CD14-positive monocyte (primary cell): ENCODE results near the gene EML4. TPM values are rescaled to one million over a fixed set of nuclear protein-coding genes. Genes with fewer than 3 reads are reported as not detected.

ENCODE experiments used
- DNase-seq, 3 donors: peaks; one replicate each; pipeline ENCODE4 v3.0.0-alpha.2; 2011 to 2022
- H2AFZ ChIP-seq: 2 replicates; pipeline ENCODE4 v1.6.0; 2012; ENCODE audit warnings: mild to moderate bottlenecking, low read depth, low read length, inconsistent platforms; ENCODE audit not compliant: insufficient read depth, poor library complexity, severe bottlenecking
- H3K27ac ChIP-seq, 2 donors: 1 replicate in 1 of 2; 2 replicates in 1 of 2; pipeline ENCODE4 v1.5.1; 2012 to 2013; ENCODE audit warnings: low read length in 2 of 2, control low read depth in 1 of 2, inconsistent platforms in 1 of 2, low read depth in 1 of 2, mild to moderate bottlenecking in 1 of 2
- H3K27me3 ChIP-seq, 2 donors: one replicate each; pipeline versions ENCODE4 v1.6.0 to v1.6.1; 2011 to 2013; ENCODE audit warnings: low read length in 2 of 2; ENCODE audit not compliant: control insufficient read depth in 2 of 2, insufficient read depth in 2 of 2
- H3K36me3 ChIP-seq, 2 donors: replicated peaks in 1 of 2; 1 replicate in 1 of 2; 2 replicates in 1 of 2; pipeline versions ENCODE4 v1.5.1 to v1.6.1; 2012 to 2013; ENCODE audit warnings: low read length in 2 of 2, control low read depth in 1 of 2, inconsistent platforms in 1 of 2, mild to moderate bottlenecking in 1 of 2; ENCODE audit not compliant: insufficient read depth in 2 of 2, control insufficient read depth in 1 of 2
- H3K4me1 ChIP-seq, 2 donors: 1 replicate in 1 of 2; 2 replicates in 1 of 2; pipeline versions ENCODE4 v1.5.1 to v1.6.1; 2012 to 2013; ENCODE audit warnings: low read length in 2 of 2, control low read depth in 1 of 2, inconsistent platforms in 1 of 2, mild to moderate bottlenecking in 1 of 2, moderate library complexity in 1 of 2; ENCODE audit not compliant: insufficient read depth in 2 of 2, control insufficient read depth in 1 of 2
- H3K4me2 ChIP-seq: replicated peaks from 2 replicates; pipeline ENCODE3; 2012; ENCODE audit warnings: low read length, moderate library complexity, mild to moderate bottlenecking; ENCODE audit not compliant: poor library complexity, severe bottlenecking; ENCODE audit errors: extremely low read depth
- H3K4me3 ChIP-seq, 3 experiments: fragments of 200-600 bp in 1 of 3; sonication (generic) in 1 of 3; replicated peaks in 1 of 3; 1 replicate in 2 of 3; 2 replicates in 1 of 3; pipeline ENCODE4 v1.5.1; 2011 to 2013; ENCODE audit warnings: low read length in 3 of 3, mild to moderate bottlenecking in 3 of 3, control low read depth in 2 of 3, low read depth in 2 of 3, inconsistent platforms in 1 of 3, moderate library complexity in 1 of 3
- H3K79me2 ChIP-seq: 2 replicates; pipeline ENCODE4 v1.6.0; 2012; ENCODE audit warnings: mild to moderate bottlenecking, control low read depth, inconsistent platforms, low read length, moderate library complexity; ENCODE audit not compliant: insufficient read depth
- H3K9ac ChIP-seq: 2 replicates; pipeline ENCODE4 v1.6.0; 2017; ENCODE audit warnings: low read length, mild to moderate bottlenecking; ENCODE audit not compliant: insufficient read depth, poor library complexity, severe bottlenecking
- H3K9me3 ChIP-seq, 2 donors: replicated peaks in 1 of 2; 1 replicate in 1 of 2; 2 replicates in 1 of 2; pipeline versions ENCODE4 v1.5.1 to v1.6.1; 2012 to 2013; ENCODE audit warnings: low read length in 2 of 2, control low read depth in 1 of 2; ENCODE audit not compliant: control insufficient read depth in 1 of 2, insufficient read depth in 1 of 2
- H4K20me1 ChIP-seq: 2 replicates; pipeline ENCODE4 v1.6.0; 2012; ENCODE audit warnings: mild to moderate bottlenecking, low read length, control low read depth, moderate library complexity; ENCODE audit not compliant: insufficient read depth
- H3K27ac Mint-ChIP-seq, 7 donors: one replicate each; pipeline ENCODE4 v1.8.0; 2020; ENCODE audit warnings: mild to moderate bottlenecking in 7 of 7, mixed read lengths in 7 of 7, moderate library complexity in 6 of 7, inconsistent platforms in 2 of 7
- H3K27me3 Mint-ChIP-seq, 3 donors: one replicate each; pipeline ENCODE4 v1.8.0; 2021 to 2022; ENCODE audit warnings: low read depth in 3 of 3, mild to moderate bottlenecking in 3 of 3, mixed read lengths in 3 of 3, moderate library complexity in 3 of 3, inconsistent platforms in 1 of 3
- H3K36me3 Mint-ChIP-seq, 2 donors: one replicate each; pipeline ENCODE4 v1.8.0; 2020; ENCODE audit warnings: mixed read lengths in 2 of 2, inconsistent platforms in 1 of 2, mild to moderate bottlenecking in 1 of 2
- H3K4me1 Mint-ChIP-seq: one replicate; pipeline ENCODE4 v1.8.0; 2020; ENCODE audit warnings: mild to moderate bottlenecking, mixed read lengths
- H3K4me3 Mint-ChIP-seq, 2 donors: one replicate each; pipeline ENCODE4 v1.8.0; 2020; ENCODE audit warnings: mild to moderate bottlenecking in 2 of 2, mixed read lengths in 2 of 2, moderate library complexity in 1 of 2
- H3K9me3 Mint-ChIP-seq, 7 donors: one replicate each; pipeline ENCODE4 v1.8.0; 2020 to 2022; ENCODE audit warnings: mixed read lengths in 7 of 7, mild to moderate bottlenecking in 6 of 7, moderate library complexity in 6 of 7, inconsistent platforms in 2 of 7
- WGBS: methylation state at CpG from one replicate; pipeline ENCODE4 v1.1.5; 2013; ENCODE audit warnings: missing lambda C conversion rate; ENCODE audit not compliant: insufficient coverage; 5-methylcytosine and 5-hydroxymethylcytosine counted together
- intact Hi-C, 2 donors: fragments of 100-400 bp; cut with micrococcal nuclease; formaldehyde crosslinking; loops; one replicate each; pipeline versions ENCODE4 v1.15.0 to v1.15.1; 2023
- polyA plus RNA-seq, 3 donors: library from polyadenylated mRNA; depleted of rRNA in 1 of 3; unstranded in 2 of 3; stranded (reverse) in 1 of 3; fragments of 300-500 nt in 2 of 3; fragments of >200 nt in 1 of 3; fragmentation: Illumina TruSeq in 2 of 3; gene quantifications; 1 replicate in 2 of 3; 2 replicates in 1 of 3; pipeline ENCODE4 v1.2.3, GENCODE V29; 2012 to 2021
- TF ChIP-seq, protein P1 (sequence below): fragments of 200-600 bp; IDR thresholded peaks from one replicate; pipeline ENCODE4 v1.8.0; 2022; ENCODE audit warnings: antibody characterized with exemption, mild to moderate bottlenecking

Gene EML4
- polyA plus RNA-seq, 3 donors = 11.5 to 24.3 (median 15.0) TPM

- H3K4me3 Mint-ChIP-seq = no peak overlapping the region
- Histone ChIP-seq H3K4me3 (no peak overlapping the region), H4K20me1 (no peaks in the 10 kb centered on the region), H3K79me2 (no peaks in the 10 kb centered on the region), H3K27me3 (no peaks in the 10 kb centered on the region), H3K9me3 (no peaks in the 10 kb centered on the region), H2AFZ (no peak overlapping the region), H3K36me3 (peaks cover 14 to 50% of the 10 kb centered on the region in 2 donors), H3K4me1 (peaks cover 6% of the 10 kb centered on the region in 2 donors), H3K27ac (no peak overlapping the region), H3K9ac (no peak overlapping the region), H3K4me2 (no peak overlapping the region)
- WGBS = no CpG with 5 or more reads among the region's 2 CpGs
- H3K36me3 Mint-ChIP-seq = peaks cover 38% of the 10 kb centered on the region in 2 donors
- H3K27me3 Mint-ChIP-seq = peaks cover 0 to 4% (median 2%) of the 10 kb centered on the region in 3 donors
- H3K4me1 Mint-ChIP-seq = peaks cover 12% of the 10 kb centered on the region
- H3K27ac Mint-ChIP-seq = no peak overlapping the region
- TF ChIP-seq, protein P1, sequence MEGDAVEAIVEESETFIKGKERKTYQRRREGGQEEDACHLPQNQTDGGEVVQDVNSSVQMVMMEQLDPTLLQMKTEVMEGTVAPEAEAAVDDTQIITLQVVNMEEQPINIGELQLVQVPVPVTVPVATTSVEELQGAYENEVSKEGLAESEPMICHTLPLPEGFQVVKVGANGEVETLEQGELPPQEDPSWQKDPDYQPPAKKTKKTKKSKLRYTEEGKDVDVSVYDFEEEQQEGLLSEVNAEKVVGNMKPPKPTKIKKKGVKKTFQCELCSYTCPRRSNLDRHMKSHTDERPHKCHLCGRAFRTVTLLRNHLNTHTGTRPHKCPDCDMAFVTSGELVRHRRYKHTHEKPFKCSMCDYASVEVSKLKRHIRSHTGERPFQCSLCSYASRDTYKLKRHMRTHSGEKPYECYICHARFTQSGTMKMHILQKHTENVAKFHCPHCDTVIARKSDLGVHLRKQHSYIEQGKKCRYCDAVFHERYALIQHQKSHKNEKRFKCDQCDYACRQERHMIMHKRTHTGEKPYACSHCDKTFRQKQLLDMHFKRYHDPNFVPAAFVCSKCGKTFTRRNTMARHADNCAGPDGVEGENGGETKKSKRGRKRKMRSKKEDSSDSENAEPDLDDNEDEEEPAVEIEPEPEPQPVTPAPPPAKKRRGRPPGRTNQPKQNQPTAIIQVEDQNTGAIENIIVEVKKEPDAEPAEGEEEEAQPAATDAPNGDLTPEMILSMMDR = no peak
- DNase-seq = no peak
- intact Hi-C loops = no loop called here
- no peaks in the 10 kb centered on the region for H3K9me3 Mint-ChIP-seq
These were observed 105.7 kb downstream of the EML4 start for GRCh38 chr2:42274863-42275262.

GRCh38 chr2:42281416-42282081, 112.4 kb downstream of the EML4 start:
- TF ChIP-seq, protein P1 = no peak
- Histone ChIP-seq H3K4me3 (no peak overlapping the region), H2AFZ (no peak overlapping the region), H4K20me1 (no peaks in the 10 kb centered on the region), H3K4me2 (no peak overlapping the region), H3K9me3 (no peaks in the 10 kb centered on the region), H3K27ac (no peak overlapping the region), H3K79me2 (no peaks in the 10 kb centered on the region), H3K36me3 (peaks cover 54 to 81% of the 10 kb centered on the region in 2 donors), H3K9ac (no peak overlapping the region), H3K4me1 (no peaks in the 10 kb centered on the region), H3K27me3 (no peaks in the 10 kb centered on the region)
- peaks cover 57 to 71% of the 10 kb centered on the region in 2 donors for H3K36me3 Mint-ChIP-seq
- no peak overlapping the region for H3K27ac Mint-ChIP-seq
- peaks cover 0 to 2% (median 1%) of the 10 kb centered on the region in 3 donors for H3K27me3 Mint-ChIP-seq
- no peak overlapping the region for H3K4me3 Mint-ChIP-seq
- H3K4me1 Mint-ChIP-seq = no peaks in the 10 kb centered on the region
- intact Hi-C loops = no loop called here
- H3K9me3 Mint-ChIP-seq = no peaks in the 10 kb centered on the region
- WGBS = no CpG with 5 or more reads among the region's 2 CpGs
- DNase-seq = no peak
